IPS-18a (cell line): ENCODE data around the gene GRK2.

Experiments used
- H3K27ac ChIP-seq: one replicate; pipeline ENCODE4 v1.5.1; 2013; ENCODE audit warnings: low read length
- H3K27me3 ChIP-seq: one replicate; pipeline ENCODE4 v1.6.1; 2013; ENCODE audit warnings: mild to moderate bottlenecking, low read length; ENCODE audit not compliant: control insufficient read depth, insufficient read depth
- H3K36me3 ChIP-seq: one replicate; pipeline ENCODE4 v1.6.1; 2013; ENCODE audit warnings: low read depth, low read length; ENCODE audit not compliant: control insufficient read depth
- H3K4me1 ChIP-seq: one replicate; pipeline ENCODE4 v1.6.1; 2013; ENCODE audit warnings: low read depth, low read length; ENCODE audit not compliant: control insufficient read depth
- H3K4me3 ChIP-seq: one replicate; pipeline ENCODE4 v1.5.1; 2013; ENCODE audit warnings: low read length
- H3K9ac ChIP-seq: one replicate; pipeline ENCODE4 v1.6.1; 2013; ENCODE audit warnings: mild to moderate bottlenecking, low read length, moderate library complexity
- H3K9me3 ChIP-seq: one replicate; pipeline ENCODE4 v1.6.1; 2013; ENCODE audit warnings: low read depth, low read length; ENCODE audit not compliant: control insufficient read depth

GRK2 gene

GRCh38 chr11:67288452-67289225 is 22.4 kb downstream of the GRK2 start:
- Histone ChIP-seq H3K9ac (peak overlapping the region; percentile 81), H3K4me1 (peaks cover 9% of the 10 kb centered on the region), H3K36me3 (peaks cover 24% of the 10 kb centered on the region)

DNA sequence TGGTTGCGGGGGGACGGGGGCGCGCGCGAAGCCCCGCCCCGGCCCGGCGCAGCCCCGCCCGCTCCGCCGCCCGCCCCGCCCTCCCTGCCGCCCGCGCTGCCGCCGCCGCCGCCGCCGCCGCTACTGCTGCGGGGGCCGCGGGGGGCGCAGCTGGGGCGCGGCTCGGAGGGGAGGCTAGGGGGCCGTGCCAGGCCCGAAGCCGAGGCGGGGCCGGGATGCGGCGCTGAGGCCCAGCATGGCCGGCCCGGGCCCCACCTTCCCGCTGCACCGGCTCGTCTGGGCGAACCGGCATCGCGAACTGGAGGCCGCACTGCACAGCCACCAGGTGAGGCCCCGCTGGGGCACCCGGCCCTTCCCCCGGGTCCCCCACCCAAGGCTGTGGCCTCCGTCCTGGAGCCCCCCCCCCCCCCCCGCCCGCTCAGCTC is 23.0 kb downstream of the GRK2 start, which contains the start of gene ANKRD13D:
TSS of gene ANKRD13D (plus strand) at position 78 of the 425 bp plus-strand sequence. CDS start at position 236, 158 bp downstream.
- H3K9me3 ChIP-seq = no peaks in the 10 kb centered on the region
- H3K4me1 ChIP-seq = peaks cover 9% of the 10 kb centered on the region
- H3K27me3 ChIP-seq = no peaks in the 10 kb centered on the region
- peak within 1 kb of the TSS; percentile 81 for H3K9ac ChIP-seq
- H3K4me3 ChIP-seq = peak within 1 kb of the TSS; percentile 81
- H3K27ac ChIP-seq = peak within 1 kb of the TSS; percentile 71
- peaks cover 18% of the 10 kb centered on the region for H3K36me3 ChIP-seq

More at GRCh38 chr11:67288452-67289225, 22.4 kb downstream of the GRK2 start:
- H3K9me3 ChIP-seq = no peaks in the 10 kb centered on the region
- H3K27ac ChIP-seq = peak overlapping the region; percentile 71
- H3K27me3 ChIP-seq = no peaks in the 10 kb centered on the region
- H3K4me3 ChIP-seq = peak overlapping the region; percentile 81

GRCh38 chr11:67289651-67290479 is 23.6 kb downstream of the GRK2 start:
- Histone ChIP-seq H3K4me1 (peaks cover 9% of the 10 kb centered on the region), H3K36me3 (peaks cover 11% of the 10 kb centered on the region), H3K27me3 (no peaks in the 10 kb centered on the region), H3K27ac (no peak overlapping the region), H3K4me3 (peak overlapping the region; percentile 66), H3K9ac (peak overlapping the region; percentile 13), H3K9me3 (no peaks in the 10 kb centered on the region)

DNA sequence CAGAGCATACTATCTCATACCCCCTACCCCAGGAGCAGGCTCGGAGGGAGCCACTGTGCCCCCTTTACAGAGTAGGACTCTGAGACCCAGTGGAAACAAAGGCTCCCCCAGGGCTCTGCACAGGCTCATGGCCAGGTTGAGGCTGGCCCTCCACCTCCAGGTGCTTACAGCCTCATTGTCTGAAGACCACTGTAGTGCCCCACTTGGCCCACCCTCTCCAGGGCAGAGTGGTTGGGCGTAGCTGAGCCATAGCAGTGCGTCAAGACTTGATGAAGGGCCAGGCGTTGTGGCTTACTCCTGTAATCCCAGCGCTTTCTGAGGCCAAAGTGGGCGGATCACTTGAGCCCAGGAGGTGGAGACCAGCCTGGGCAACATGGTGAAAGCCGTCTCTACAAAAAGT is 24.5 kb downstream of the GRK2 start:
- Histone ChIP-seq H3K27ac (no peak overlapping the region), H3K36me3 (peaks cover 7% of the 10 kb centered on the region), H3K9me3 (no peaks in the 10 kb centered on the region), H3K27me3 (no peaks in the 10 kb centered on the region), H3K9ac (no peak overlapping the region), H3K4me3 (no peak overlapping the region), H3K4me1 (peaks cover 9% of the 10 kb centered on the region)

GRCh38 chr11:67291481-67292381 is 25.5 kb downstream of the GRK2 start:
- H3K27me3 ChIP-seq = no peaks in the 10 kb centered on the region
- H3K4me3 ChIP-seq = no peak overlapping the region
- no peaks in the 10 kb centered on the region for H3K9me3 ChIP-seq
- H3K36me3 ChIP-seq = peaks cover 7% of the 10 kb centered on the region
- H3K4me1 ChIP-seq = peaks cover 9% of the 10 kb centered on the region
- no peak overlapping the region for H3K27ac ChIP-seq
- no peak overlapping the region for H3K9ac ChIP-seq

- no peaks in the 10 kb centered on the region for H3K9me3 ChIP-seq
- no peak overlapping the region for H3K27ac ChIP-seq
- H3K9ac ChIP-seq = no peak overlapping the region
- peaks cover 6% of the 10 kb centered on the region for H3K4me1 ChIP-seq
- H3K36me3 ChIP-seq = peaks cover 7% of the 10 kb centered on the region
- H3K4me3 ChIP-seq = no peak overlapping the region
- H3K27me3 ChIP-seq = no peaks in the 10 kb centered on the region
Measured at GRCh38 chr11:67292671-67293070, 26.4 kb downstream of the GRK2 start.

DNA sequence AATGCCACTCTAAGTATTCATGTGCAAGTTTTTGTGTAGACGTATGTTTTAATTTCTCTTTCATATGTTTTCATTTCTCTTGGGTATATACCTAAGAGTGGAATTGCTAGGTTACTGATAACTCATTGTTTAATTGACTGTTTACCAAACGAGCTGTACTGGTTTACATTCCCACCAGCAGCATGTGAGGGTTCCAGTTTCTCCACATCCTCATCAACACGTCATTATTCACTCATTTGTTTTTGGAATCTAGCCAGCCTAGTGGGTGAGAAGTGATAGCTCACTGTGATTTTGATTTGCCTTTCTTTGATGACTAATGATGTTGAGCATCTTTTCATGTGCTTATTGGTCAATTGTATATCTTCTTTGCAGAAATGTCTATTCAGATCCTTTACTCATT is 26.8 kb downstream of the GRK2 start:
- Histone ChIP-seq H3K9ac (no peak overlapping the region), H3K9me3 (no peaks in the 10 kb centered on the region), H3K4me1 (peaks cover 2% of the 10 kb centered on the region), H3K4me3 (no peak overlapping the region), H3K27me3 (no peaks in the 10 kb centered on the region), H3K27ac (no peak overlapping the region), H3K36me3 (peaks cover 7% of the 10 kb centered on the region)

DNA sequence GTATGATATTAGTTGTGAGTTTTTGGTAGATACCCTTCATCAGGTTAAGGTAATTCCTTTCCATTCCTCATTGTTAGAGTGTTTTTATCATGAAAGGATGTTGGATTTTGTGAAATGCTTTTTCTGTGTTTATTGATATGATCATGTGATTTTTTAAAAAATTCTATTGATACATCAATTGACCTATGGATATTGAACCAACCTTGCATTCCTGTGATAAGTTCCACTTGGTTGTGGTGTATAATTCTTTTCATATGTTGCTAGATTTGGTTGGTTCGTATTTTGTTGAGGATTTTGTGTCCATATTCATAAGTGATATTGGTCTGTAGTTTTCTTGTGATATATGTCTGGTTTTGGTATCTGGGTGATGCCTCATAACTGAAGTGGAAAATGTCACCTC is 29.6 kb downstream of the GRK2 start:
- Histone ChIP-seq H3K27me3 (no peaks in the 10 kb centered on the region), H3K36me3 (peaks cover 11% of the 10 kb centered on the region), H3K27ac (no peak overlapping the region), H3K4me3 (no peak overlapping the region), H3K9ac (no peak overlapping the region), H3K9me3 (no peaks in the 10 kb centered on the region), H3K4me1 (no peaks in the 10 kb centered on the region)

DNA sequence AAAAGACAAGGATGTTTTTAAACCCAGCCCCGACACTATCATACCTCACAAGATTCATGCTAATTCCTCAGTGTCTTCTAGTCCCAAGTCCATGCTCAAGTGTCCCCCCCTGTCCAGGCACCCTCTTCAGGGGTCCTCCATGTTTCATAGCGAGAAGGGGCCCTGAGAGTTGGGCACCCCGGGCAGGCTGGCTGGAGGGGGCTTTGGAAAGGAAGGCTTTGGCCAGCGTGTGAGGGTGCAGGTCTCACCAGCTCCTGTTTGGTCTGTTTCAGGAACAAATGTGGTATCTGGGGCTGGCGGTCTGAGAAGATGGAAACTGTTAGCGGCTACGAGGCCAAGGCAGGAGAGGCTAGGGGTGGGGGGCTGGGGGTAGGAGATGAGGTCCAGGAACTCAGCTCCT is 32.5 kb downstream of the GRK2 start:
- peaks cover 5% of the 10 kb centered on the region for H3K4me1 ChIP-seq
- no peak overlapping the region for H3K4me3 ChIP-seq
- H3K9me3 ChIP-seq = no peaks in the 10 kb centered on the region
- H3K27me3 ChIP-seq = peaks cover under 1% of the 10 kb centered on the region
- H3K9ac ChIP-seq = no peak overlapping the region
- H3K27ac ChIP-seq = no peak overlapping the region
- peaks cover 7% of the 10 kb centered on the region for H3K36me3 ChIP-seq

DNA sequence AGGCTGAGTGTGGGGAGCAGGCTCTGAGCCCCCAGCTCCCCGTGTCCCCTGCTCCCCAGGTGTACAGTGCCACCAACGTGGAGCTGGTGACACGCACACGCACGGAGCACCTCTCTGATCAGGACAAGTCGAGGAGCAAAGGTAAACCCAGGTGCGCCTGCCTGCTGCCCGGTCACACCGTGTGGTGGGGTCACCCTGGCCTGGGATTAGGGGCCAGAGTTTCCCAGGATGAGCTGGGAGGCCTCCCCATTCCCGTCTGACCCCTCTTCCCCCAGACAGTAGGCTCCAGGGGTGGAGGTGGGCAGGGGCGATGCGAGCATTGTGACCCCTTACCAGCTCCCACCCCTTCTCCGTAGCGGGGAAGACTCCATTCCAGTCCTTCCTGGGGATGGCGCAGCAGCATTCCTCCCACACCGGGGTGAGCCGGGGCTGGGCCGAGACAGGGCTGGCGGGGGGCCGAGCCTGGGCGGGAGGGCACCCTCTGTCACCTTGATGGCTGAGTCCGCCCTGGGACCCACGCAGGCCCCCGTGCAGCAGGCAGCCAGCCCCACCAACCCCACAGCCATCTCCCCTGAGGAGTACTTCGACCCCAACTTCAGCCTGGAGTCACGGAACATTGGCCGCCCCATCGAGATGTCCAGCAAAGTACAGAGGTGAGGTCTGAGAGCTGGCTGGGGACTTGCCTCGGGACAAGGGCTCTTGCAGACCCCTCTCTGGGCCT is 33.4 kb downstream of the GRK2 start:
- no peak overlapping the region for H3K9ac ChIP-seq
- no peak overlapping the region for H3K27ac ChIP-seq
- H3K9me3 ChIP-seq = no peaks in the 10 kb centered on the region
- peaks cover 7% of the 10 kb centered on the region for H3K36me3 ChIP-seq
- H3K4me3 ChIP-seq = no peak overlapping the region
- peaks cover 5% of the 10 kb centered on the region for H3K4me1 ChIP-seq
- peaks cover 9% of the 10 kb centered on the region for H3K27me3 ChIP-seq
